Keratinocyte (primary cell): ENCODE results near the gene ECE1.

Experiments
- CTCF ChIP-seq, 3 experiments: IDR thresholded peaks in 1 of 3; conservative IDR thresholded peaks in 1 of 3; optimal IDR thresholded peaks in 1 of 3; 2 replicates in 2 of 3; 3 replicates in 1 of 3; pipeline versions ENCODE3 to v1.5.1; 2011; ENCODE audit warnings: low read length in 3 of 3, mild to moderate bottlenecking in 3 of 3, moderate library complexity in 2 of 3, control low read depth in 1 of 3, inconsistent platforms in 1 of 3; ENCODE audit not compliant: insufficient read depth in 2 of 3; ENCODE audit errors: extremely low read depth in 1 of 3
- EZH2 ChIP-seq: IDR thresholded peaks from one replicate; pipeline ENCODE4 v1.6.1; 2012; ENCODE audit warnings: inconsistent platforms, mild to moderate bottlenecking, low read length, moderate library complexity

- no peak for TF ChIP-seq CTCF (optimal IDR thresholded peaks at IDR 0.05 in 1 of 3, IDR thresholded peaks at IDR 0.05 in 1 of 3, conservative IDR thresholded peaks at IDR 0.05 in 1 of 3; ENCODE audit: extremely low read depth in 1 of 3, insufficient read depth in 2 of 3, low read length in 3 of 3)
- TF ChIP-seq EZH2, result no peak
These were observed 41.7 kb upstream of the ECE1 start for GRCh38 chr1:21331752-21332478.
